HCT116 (cell line): ENCODE data around the gene BEND6. TPM values are rescaled to one million over a fixed set of nuclear protein-coding genes. Genes with fewer than 3 reads are reported as not detected.

Source experiments
- ATAC-seq: fragments of 200-7000 bp; cut with Tn5 transposase; 2 replicates; pipeline ENCODE4 v1.9.1; 2020; ENCODE audit warnings: mild to moderate bottlenecking, moderate library complexity
- BruUV-seq: library from RNA; stranded (reverse); fragments of 400-500 nt; replicated peaks from 2 replicates; lab custom pipeline; 2021; lab: Mats Ljungman, UMichigan
- CTCF ChIA-PET: fragments of 300-600 bp; sonication (Branson Sonifier 250); formaldehyde crosslinking; loops from one replicate; lab custom pipeline; 2021; ENCODE audit warnings: antibody characterized with exemption; lab: Charles Lee
- POLR2A ChIA-PET: fragments of 300-600, 350-600 bp; sonication (Branson Sonifier 250); formaldehyde crosslinking; loops from one replicate; lab custom pipeline; 2021; ENCODE audit warnings: antibody characterized with exemption; lab: Charles Lee
- RAD21 ChIA-PET, 2 experiments: fragments of 300-600 bp; sonication (Branson Sonifier 250); formaldehyde crosslinking; loops; one replicate each; lab custom pipeline; 2023; ENCODE audit warnings: low total read pairs in 2 of 2; ENCODE audit not compliant: uncharacterized antibody in 2 of 2, unreplicated experiment in 2 of 2, low non-redundant PET in 1 of 2; lab: Charles Lee
- DNase-seq: peaks from one replicate; pipeline ENCODE4 v3.0.0-alpha.2; 2010; ENCODE audit warnings: low read depth, low spot score
- H2AFZ ChIP-seq: fragments of 200-600 bp; shearing (Covaris generic), sonication (generic); 2 replicates; pipeline ENCODE4 v1.6.1; 2017; ENCODE audit warnings: low read depth, mixed run types, mixed read lengths, antibody characterized with exemption, low read length; ENCODE audit not compliant: poor library complexity, severe bottlenecking
- H3K27ac ChIP-seq: 2 replicates; pipeline ENCODE4 v1.5.1; 2012; ENCODE audit warnings: low read depth, low read length
- H3K27me3 ChIP-seq: fragments of 200-600 bp; sonication (generic); 2 replicates; pipeline ENCODE4 v1.6.1; 2016; ENCODE audit warnings: mixed run types, low read length, mixed read lengths; ENCODE audit not compliant: insufficient read depth
- H3K36me3 ChIP-seq, 2 experiments: fragments of 200-500 bp in 1 of 2; fragments of 200-600 bp in 1 of 2; sonication (Bioruptor generic) in 1 of 2; sonication (generic) in 1 of 2; 2 replicates each; pipeline versions ENCODE4 v1.5.1 to v1.6.1; 2014 to 2016; ENCODE audit warnings: low read length in 2 of 2, inconsistent platforms in 1 of 2, mixed read lengths in 1 of 2, mixed run types in 1 of 2; ENCODE audit not compliant: insufficient read depth in 2 of 2, control insufficient read depth in 1 of 2
- H3K4me1 ChIP-seq, 2 experiments: fragments of 200-600 bp in 1 of 2; sonication (generic) in 1 of 2; 2 replicates each; pipeline versions ENCODE4 v1.5.1 to v1.6.1; 2012 to 2017; ENCODE audit warnings: low read length in 2 of 2, inconsistent platforms in 1 of 2, mild to moderate bottlenecking in 1 of 2, mixed read lengths in 1 of 2, mixed run types in 1 of 2, moderate library complexity in 1 of 2; ENCODE audit not compliant: insufficient read depth in 2 of 2, control insufficient read depth in 1 of 2
- H3K4me2 ChIP-seq: fragments of 200-600 bp; sonication (generic); 2 replicates; pipeline ENCODE4 v1.6.1; 2017; ENCODE audit warnings: mixed run types, low read length, mixed read lengths
- H3K4me3 ChIP-seq, 2 experiments: fragments of 200-600 bp in 1 of 2; sonication (generic) in 1 of 2; replicated peaks in 1 of 2; 2 replicates each; pipeline ENCODE4 v1.5.1; 2011 to 2016; ENCODE audit warnings: low read length in 2 of 2, control low read depth in 1 of 2, low read depth in 1 of 2, mild to moderate bottlenecking in 1 of 2, mixed read lengths in 1 of 2, mixed run types in 1 of 2
- H3K79me2 ChIP-seq: fragments of 200-600 bp; sonication (generic); 2 replicates; pipeline ENCODE4 v1.6.1; 2017; ENCODE audit warnings: mild to moderate bottlenecking, mixed run types, low read length, moderate library complexity, mixed read lengths; ENCODE audit not compliant: insufficient read depth
- H3K9ac ChIP-seq: fragments of 200-600 bp; sonication (generic); 2 replicates; pipeline ENCODE4 v1.6.1; 2016; ENCODE audit warnings: low read length, mixed read lengths
- H3K9me2 ChIP-seq: fragments of 200-600 bp; sonication (generic), shearing (Covaris generic); 2 replicates; pipeline ENCODE4 v1.6.1; 2017; ENCODE audit warnings: mixed run types, mild to moderate bottlenecking, moderate library complexity; ENCODE audit not compliant: insufficient read depth
- H3K9me3 ChIP-seq, 2 experiments: fragments of 200-500 bp in 1 of 2; fragments of 200-600 bp in 1 of 2; sonication (Bioruptor generic) in 1 of 2; sonication (generic) in 1 of 2; 2 replicates each; pipeline ENCODE4 v1.6.1; 2014 to 2017; ENCODE audit warnings: low read length in 2 of 2, mixed read lengths in 2 of 2, inconsistent platforms in 1 of 2, low read depth in 1 of 2, mild to moderate bottlenecking in 1 of 2, mixed run types in 1 of 2, moderate library complexity in 1 of 2; ENCODE audit not compliant: control insufficient read depth in 1 of 2, insufficient read depth in 1 of 2
- H4K20me1 ChIP-seq: fragments of 200-600 bp; sonication (generic), shearing (Covaris generic); 2 replicates; pipeline ENCODE4 v1.6.1; 2017; ENCODE audit warnings: mixed run types, mild to moderate bottlenecking, moderate library complexity; ENCODE audit not compliant: insufficient read depth
- CBX3 ChIP-seq: IDR thresholded peaks from 2 replicates; pipeline ENCODE4 v1.6.1; 2012; ENCODE audit warnings: low read depth
- EGR1 ChIP-seq: IDR thresholded peaks from 2 replicates; pipeline ENCODE4 v1.6.1; 2012; ENCODE audit warnings: low read depth
- ELF1 ChIP-seq: IDR thresholded peaks from 2 replicates; pipeline ENCODE4 v1.6.1; 2012; ENCODE audit warnings: low read depth, borderline replicate concordance
- EZH2phosphoT487 ChIP-seq: fragments of 200-600 bp; IDR thresholded peaks from 2 replicates; pipeline ENCODE4 v1.6.1; 2018; ENCODE audit warnings: antibody characterized with exemption, borderline replicate concordance
- POLR2AphosphoS5 ChIP-seq: IDR thresholded peaks from 2 replicates; pipeline ENCODE4 v1.6.1; 2011; ENCODE audit warnings: mild to moderate bottlenecking, low read depth, low read length, moderate library complexity
- SIN3A ChIP-seq: IDR thresholded peaks from 2 replicates; pipeline ENCODE4 v1.6.1; 2012; ENCODE audit warnings: low read depth
- SP1 ChIP-seq: IDR thresholded peaks from 2 replicates; pipeline ENCODE4 v1.6.1; 2012; ENCODE audit warnings: low read depth
- TCF7L2 ChIP-seq: IDR thresholded peaks from 2 replicates; pipeline ENCODE4 v1.7.0; 2011; ENCODE audit warnings: borderline replicate concordance, inconsistent platforms; ENCODE audit not compliant: insufficient read depth, insufficient read length; ENCODE audit errors: extremely low read depth
- YY1 ChIP-seq: IDR thresholded peaks from 2 replicates; pipeline ENCODE4 v1.6.1; 2011; ENCODE audit warnings: low read length, low read depth, moderate library complexity, mild to moderate bottlenecking; ENCODE audit not compliant: insufficient replicate concordance; ENCODE audit errors: extremely low read depth
- ZBTB33 ChIP-seq: IDR thresholded peaks from 2 replicates; pipeline ENCODE4 v1.6.1; 2011; ENCODE audit warnings: mild to moderate bottlenecking, low read length, moderate library complexity; ENCODE audit not compliant: insufficient replicate concordance; ENCODE audit errors: extremely low read depth
- ZFX ChIP-seq: fragments of 450-650 bp; IDR thresholded peaks from 2 replicates; pipeline ENCODE4 v1.6.1; 2017
- ZNF274 ChIP-seq: fragments of 200-500 bp; sonication (Bioruptor generic); IDR thresholded peaks from 2 replicates; pipeline ENCODE4 v1.6.1; 2014; ENCODE audit warnings: mild to moderate bottlenecking, low read depth, low read length, inconsistent platforms
- intact Hi-C: fragments of 100-400 bp; cut with micrococcal nuclease; formaldehyde crosslinking; loops from 2 replicates; pipeline ENCODE4 v1.10.0; 2022
- total RNA-seq: library from RNA; stranded (reverse); gene quantifications from one replicate; pipeline ENCODE4 v1.2.1, GENCODE V29; 2021; ENCODE audit not compliant: unreplicated experiment
- TF ChIP-seq, protein P1 (sequence below), 3 experiments: fragments of 200-600 bp in 1 of 3; sonication (generic) in 1 of 3; IDR thresholded peaks in 2 of 3; conservative IDR thresholded peaks in 1 of 3; 2 replicates each; pipeline ENCODE4 v1.5.1; 2012 to 2017; ENCODE audit warnings: low read depth in 2 of 3, low read length in 2 of 3, antibody characterized with exemption in 1 of 3, borderline replicate concordance in 1 of 3, control low read depth in 1 of 3, mild to moderate bottlenecking in 1 of 3, mixed read lengths in 1 of 3, mixed run types in 1 of 3, moderate library complexity in 1 of 3; ENCODE audit not compliant: insufficient read depth in 1 of 3

BEND6 gene
- total RNA-seq, 1 experiment from 2014 or later: 4.0 TPM

DNA sequence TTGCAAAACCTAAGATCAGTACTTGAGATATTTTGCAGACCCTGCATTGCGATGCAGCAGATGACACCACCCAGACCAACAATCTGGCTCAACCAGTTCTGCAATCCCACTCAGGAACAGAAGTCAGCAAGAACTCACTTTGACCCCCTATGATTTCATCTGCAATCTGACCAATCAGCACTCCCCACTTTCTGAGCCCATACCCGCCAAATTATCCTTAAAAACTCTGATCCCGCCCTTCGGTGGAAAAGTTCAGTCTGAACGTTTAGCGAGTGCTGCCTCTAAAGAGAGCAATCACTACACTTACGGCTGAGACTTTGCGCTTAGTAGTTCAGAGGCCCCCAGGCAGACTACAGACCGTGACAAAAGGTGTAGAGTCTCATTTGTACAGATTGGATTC lies 74.3 kb downstream of the BEND6 start (continued):
- no peak for TF ChIP-seq EGR1
- no peak for TF ChIP-seq ZNF274
- TF ChIP-seq, protein P1, sequence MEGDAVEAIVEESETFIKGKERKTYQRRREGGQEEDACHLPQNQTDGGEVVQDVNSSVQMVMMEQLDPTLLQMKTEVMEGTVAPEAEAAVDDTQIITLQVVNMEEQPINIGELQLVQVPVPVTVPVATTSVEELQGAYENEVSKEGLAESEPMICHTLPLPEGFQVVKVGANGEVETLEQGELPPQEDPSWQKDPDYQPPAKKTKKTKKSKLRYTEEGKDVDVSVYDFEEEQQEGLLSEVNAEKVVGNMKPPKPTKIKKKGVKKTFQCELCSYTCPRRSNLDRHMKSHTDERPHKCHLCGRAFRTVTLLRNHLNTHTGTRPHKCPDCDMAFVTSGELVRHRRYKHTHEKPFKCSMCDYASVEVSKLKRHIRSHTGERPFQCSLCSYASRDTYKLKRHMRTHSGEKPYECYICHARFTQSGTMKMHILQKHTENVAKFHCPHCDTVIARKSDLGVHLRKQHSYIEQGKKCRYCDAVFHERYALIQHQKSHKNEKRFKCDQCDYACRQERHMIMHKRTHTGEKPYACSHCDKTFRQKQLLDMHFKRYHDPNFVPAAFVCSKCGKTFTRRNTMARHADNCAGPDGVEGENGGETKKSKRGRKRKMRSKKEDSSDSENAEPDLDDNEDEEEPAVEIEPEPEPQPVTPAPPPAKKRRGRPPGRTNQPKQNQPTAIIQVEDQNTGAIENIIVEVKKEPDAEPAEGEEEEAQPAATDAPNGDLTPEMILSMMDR (IDR thresholded peaks at IDR 0.05 in 2 of 3, conservative IDR thresholded peaks at IDR 0.05 in 1 of 3; ENCODE audit: borderline replicate concordance in 1 of 3, insufficient read depth in 1 of 3, low read depth in 2 of 3, low read length in 2 of 3): no peak
- TF ChIP-seq ZFX: no peak

- BruUV-seq: no TSS peak
- TF ChIP-seq EGR1 (no peak), SIN3A (no peak), ELF1 (no peak), TCF7L2 (no peak), CBX3 (no peak), ZFX (no peak), SP1 (no peak), YY1 (no peak), ZBTB33 (no peak), EZH2phosphoT487 (no peak), POLR2AphosphoS5 (no peak)
- TF ChIP-seq, protein P1 (IDR thresholded peaks at IDR 0.05 in 2 of 3, conservative IDR thresholded peaks at IDR 0.05 in 1 of 3; ENCODE audit: borderline replicate concordance in 1 of 3, insufficient read depth in 1 of 3, low read depth in 2 of 3, low read length in 2 of 3): no peak
- no peak overlapping the region for H2AFZ ChIP-seq
- no peak overlapping the region for H3K9ac ChIP-seq
- H4K20me1 ChIP-seq: no peaks in the 10 kb centered on the region
- H3K79me2 ChIP-seq: no peaks in the 10 kb centered on the region
- no peak overlapping the region for H3K4me3 ChIP-seq
- no peaks in the 10 kb centered on the region for H3K36me3 ChIP-seq
- DNase-seq: no peak
- RAD21 ChIA-PET: no interaction called here
- ATAC-seq: no peak
- intact Hi-C loops: no loop called here
- no peaks in the 10 kb centered on the region for H3K27me3 ChIP-seq
- H3K4me1 ChIP-seq: peaks cover 5 to 6% of the 10 kb centered on the region in 2 experiments; a peak in 3 of 4 replicates
- H3K9me2 ChIP-seq: no peaks in the 10 kb centered on the region
- no peak overlapping the region for H3K4me2 ChIP-seq
- no peak overlapping the region for H3K27ac ChIP-seq
- POLR2A ChIA-PET: no interaction called here
- H3K9me3 ChIP-seq: no peaks in the 10 kb centered on the region
- CTCF ChIA-PET: no interaction called here
Observed at GRCh38 chr6:57033228-57033627, 78.3 kb downstream of the BEND6 start.
